Measurements from ENCODE around the gene BMF.
A peak's percentile ranks its signal among the peaks of the same experiment; 100 is the strongest.

- TF ChIP-seq CTCF (IDR thresholded peaks at IDR 0.05): peak in 2 of 7 experiments; percentile 39 to 40
- peak; percentile 76 to 92 (median 91) for TF ChIP-seq POLR2AphosphoS5 (IDR thresholded peaks at IDR 0.05)
- TF ChIP-seq POLR2A (IDR thresholded peaks at IDR 0.05): no peak
Measured at GRCh38 chr15:40108855-40109735, at the start of gene BMF.
